Naive thymus-derived CD4-positive, alpha-beta T cell (primary cell): ENCODE data around the gene UBE2E3. TPM values are rescaled to one million over a fixed set of nuclear protein-coding genes. Genes with fewer than 3 reads are reported as not detected.

ENCODE experiments used
- ATAC-seq: fragments of 150-1000 bp; cut with Tn5 transposase; 2 replicates; pipeline ENCODE4 v1.10.0; 2021; ENCODE audit warnings: mild to moderate bottlenecking, moderate library complexity
- CTCF ChIA-PET: fragments of 350-600 bp; sonication (Branson Sonifier 250); formaldehyde crosslinking; loops from one replicate; lab custom pipeline; 2021; ENCODE audit warnings: antibody characterized with exemption; lab: Charles Lee
- POLR2A ChIA-PET: fragments of 350-600 bp; sonication (Branson Sonifier 250); formaldehyde crosslinking; loops from one replicate; lab custom pipeline; 2021; ENCODE audit warnings: antibody characterized with exemption, inconsistent platforms; lab: Charles Lee
- DNase-seq, 9 donors: peaks; one replicate each; pipeline versions ENCODE4 v3.0.0 to v3.0.0-alpha.2; 2020 to 2022; ENCODE audit warnings: mixed read lengths in 1 of 9
- H3K27ac ChIP-seq: one replicate; pipeline ENCODE4 v1.7.0; 2013; ENCODE audit warnings: mild to moderate bottlenecking, low read depth, low read length, moderate library complexity
- H3K27me3 ChIP-seq, 2 donors: one replicate each; pipeline ENCODE4 v1.7.0; 2013; ENCODE audit warnings: low read length in 2 of 2, mild to moderate bottlenecking in 2 of 2, moderate library complexity in 2 of 2; ENCODE audit not compliant: control insufficient read depth in 2 of 2, insufficient read depth in 2 of 2
- H3K36me3 ChIP-seq, 3 experiments: 1 replicate in 2 of 3; 2 replicates in 1 of 3; pipeline ENCODE4 v1.7.0; 2013; ENCODE audit warnings: low read length in 3 of 3, mild to moderate bottlenecking in 3 of 3, moderate library complexity in 1 of 3; ENCODE audit not compliant: insufficient read depth in 3 of 3, control insufficient read depth in 2 of 3
- H3K4me1 ChIP-seq, 2 donors: one replicate each; pipeline ENCODE4 v1.7.0; 2013; ENCODE audit warnings: low read length in 2 of 2, mild to moderate bottlenecking in 2 of 2, moderate library complexity in 1 of 2; ENCODE audit not compliant: control insufficient read depth in 2 of 2, insufficient read depth in 2 of 2
- H3K4me3 ChIP-seq: 2 replicates; pipeline ENCODE4 v1.7.0; 2013; ENCODE audit warnings: mild to moderate bottlenecking, low read length
- H3K9me3 ChIP-seq, 3 experiments: 1 replicate in 2 of 3; 2 replicates in 1 of 3; pipeline ENCODE4 v1.7.0; 2013; ENCODE audit warnings: low read length in 3 of 3; ENCODE audit not compliant: control insufficient read depth in 2 of 3
- H3K27ac Mint-ChIP-seq, 9 donors: one replicate each; pipeline ENCODE4 v1.8.0; 2020 to 2022; ENCODE audit warnings: mixed read lengths in 9 of 9, mild to moderate bottlenecking in 8 of 9, moderate library complexity in 5 of 9, inconsistent platforms in 2 of 9
- H3K27me3 Mint-ChIP-seq, 5 donors: one replicate each; pipeline ENCODE4 v1.8.0; 2021 to 2022; ENCODE audit warnings: mixed read lengths in 5 of 5, mild to moderate bottlenecking in 1 of 5
- H3K36me3 Mint-ChIP-seq, 5 donors: one replicate each; pipeline ENCODE4 v1.8.0; 2020 to 2022; ENCODE audit warnings: mixed read lengths in 5 of 5, mild to moderate bottlenecking in 3 of 5, inconsistent platforms in 1 of 5
- H3K4me1 Mint-ChIP-seq, 7 donors: one replicate each; pipeline ENCODE4 v1.8.0; 2020 to 2022; ENCODE audit warnings: mixed read lengths in 7 of 7, mild to moderate bottlenecking in 3 of 7, inconsistent platforms in 1 of 7
- H3K4me3 Mint-ChIP-seq, 10 donors: one replicate each; pipeline ENCODE4 v1.8.0; 2020 to 2022; ENCODE audit warnings: mild to moderate bottlenecking in 10 of 10, mixed read lengths in 10 of 10, moderate library complexity in 6 of 10, inconsistent platforms in 2 of 10
- H3K9me3 Mint-ChIP-seq, 11 donors: one replicate each; pipeline ENCODE4 v1.8.0; 2020 to 2022; ENCODE audit warnings: mixed read lengths in 11 of 11, mild to moderate bottlenecking in 4 of 11, inconsistent platforms in 1 of 11, moderate library complexity in 1 of 11
- intact Hi-C, 2 donors: fragments of 100-400 bp; cut with micrococcal nuclease; formaldehyde crosslinking; loops; one replicate each; pipeline ENCODE4 v1.15.1; 2023
- polyA plus RNA-seq, 2 donors: library from polyadenylated mRNA; unstranded; fragments of 300-500 nt; fragmentation: Illumina TruSeq; gene quantifications; one replicate each; pipeline ENCODE4 v1.2.3, GENCODE V29; 2021
- total RNA-seq, 6 experiments: library from RNA in 5 of 6; stranded (reverse) in 5 of 6; gene quantifications; 1 replicate in 5 of 6; 2 replicates in 1 of 6; pipeline ENCODE4 v1.2.3 and lab custom pipeline; 2021 to 2026

UBE2E3 gene
- total and polyA plus RNA-seq, 7 experiments from 2014 or later, result 21.7 to 62.3 (median 27.0) TPM

GRCh38 chr2:180955101-180955500 lies 25.3 kb upstream of the UBE2E3 start:
- H3K27me3 ChIP-seq, result no peaks in the 10 kb centered on the region
- H3K9me3 ChIP-seq, result no peaks in the 10 kb centered on the region
- no peaks in the 10 kb centered on the region for H3K9me3 Mint-ChIP-seq
- H3K36me3 ChIP-seq, result no peaks in the 10 kb centered on the region
- CTCF ChIA-PET, result no interaction called here
- intact Hi-C loops, result no loop called here
- no peaks in the 10 kb centered on the region for H3K4me1 ChIP-seq
- no peak for ATAC-seq
- no peaks in the 10 kb centered on the region for H3K4me1 Mint-ChIP-seq
- no peak overlapping the region for H3K27ac Mint-ChIP-seq
- POLR2A ChIA-PET, result no interaction called here
- H3K27me3 Mint-ChIP-seq, result peaks cover 8 to 49% (median 36%) of the 10 kb centered on the region in 5 donors
- H3K4me3 Mint-ChIP-seq, result no peak overlapping the region
- H3K36me3 Mint-ChIP-seq, result no peaks in the 10 kb centered on the region
- DNase-seq, result no peak
- no peak overlapping the region for H3K4me3 ChIP-seq
- no peak overlapping the region for H3K27ac ChIP-seq

- H3K9me3 ChIP-seq, result no peaks in the 10 kb centered on the region
- no peak overlapping the region for H3K4me3 Mint-ChIP-seq
- ChIA-PET POLR2A (interaction anchor here (1.0 kb wide), 1 partner anchor 19 kb away, joined by 3 read pairs; no protein-coding TSS in a partner anchor), CTCF (no interaction called here)
- H3K36me3 ChIP-seq, result no peaks in the 10 kb centered on the region
- H3K27ac Mint-ChIP-seq, result no peak overlapping the region
- ATAC-seq (no peak), DNase-seq (no peak)
- no peaks in the 10 kb centered on the region for H3K9me3 Mint-ChIP-seq
- H3K27me3 Mint-ChIP-seq, result peaks cover 11 to 43% (median 21%) of the 10 kb centered on the region in 5 donors
- no peaks in the 10 kb centered on the region for H3K27me3 ChIP-seq
- intact Hi-C loops, result no loop called here
- H3K4me3 ChIP-seq, result no peak overlapping the region
- no peak overlapping the region for H3K27ac ChIP-seq
- H3K36me3 Mint-ChIP-seq, result no peaks in the 10 kb centered on the region
- no peaks in the 10 kb centered on the region for H3K4me1 ChIP-seq
- H3K4me1 Mint-ChIP-seq, result peaks cover 0 to 3% (median 0%) of the 10 kb centered on the region in 7 donors
Measured at GRCh38 chr2:180959787-180960186, 20.6 kb upstream of the UBE2E3 start.

- intact Hi-C loops, result no loop called here
- Histone ChIP-seq H3K36me3 (no peaks in the 10 kb centered on the region), H3K27ac (no peak overlapping the region), H3K9me3 (no peaks in the 10 kb centered on the region), H3K4me1 (no peaks in the 10 kb centered on the region), H3K4me3 (no peak overlapping the region), H3K27me3 (no peaks in the 10 kb centered on the region)
- DNase-seq, result no peak
- ChIA-PET POLR2A (no interaction called here), CTCF (no interaction called here)
- Mint-ChIP-seq H3K9me3 (no peaks in the 10 kb centered on the region), H3K4me3 (no peak overlapping the region), H3K4me1 (peaks cover 0 to 3% (median 0%) of the 10 kb centered on the region in 7 donors), H3K27me3 (peaks cover 9 to 40% (median 21%) of the 10 kb centered on the region in 5 donors), H3K36me3 (no peaks in the 10 kb centered on the region), H3K27ac (no peak overlapping the region)
- ATAC-seq, result no peak
Measured at GRCh38 chr2:180960982-180961381, 19.4 kb upstream of the UBE2E3 start.

GRCh38 chr2:180962727-180963314 lies 17.6 kb upstream of the UBE2E3 start:
- H3K27ac Mint-ChIP-seq, result no peak overlapping the region
- H3K9me3 Mint-ChIP-seq, result no peaks in the 10 kb centered on the region
- H3K9me3 ChIP-seq, result no peaks in the 10 kb centered on the region
- H3K4me1 Mint-ChIP-seq, result peaks cover 0 to 3% (median 0%) of the 10 kb centered on the region in 7 donors
- DNase-seq (no peak), ATAC-seq (no peak)
- ChIA-PET POLR2A (no interaction called here), CTCF (interaction anchor here (0.6 kb wide), 1 partner anchor 645 kb away, joined by 4 read pairs; no protein-coding TSS in a partner anchor)
- no peaks in the 10 kb centered on the region for H3K36me3 ChIP-seq
- no peak overlapping the region for H3K27ac ChIP-seq
- no peak overlapping the region for H3K4me3 ChIP-seq
- H3K36me3 Mint-ChIP-seq, result no peaks in the 10 kb centered on the region
- H3K27me3 ChIP-seq, result no peaks in the 10 kb centered on the region
- intact Hi-C loops, result no loop called here
- peaks cover under 1 to 38% (median 12%) of the 10 kb centered on the region in 5 donors for H3K27me3 Mint-ChIP-seq
- no peaks in the 10 kb centered on the region for H3K4me1 ChIP-seq
- H3K4me3 Mint-ChIP-seq, result no peak overlapping the region

GRCh38 chr2:180966378-180966777 lies 14.0 kb upstream of the UBE2E3 start:
- Histone ChIP-seq H3K27me3 (no peaks in the 10 kb centered on the region), H3K9me3 (no peaks in the 10 kb centered on the region), H3K4me1 (no peaks in the 10 kb centered on the region), H3K27ac (no peak overlapping the region), H3K4me3 (no peak overlapping the region), H3K36me3 (no peaks in the 10 kb centered on the region)
- POLR2A ChIA-PET, result interaction anchor here (1.5 kb wide), 1 partner anchor 14 kb away, joined by 3 read pairs; the partner anchor contains the start of gene UBE2E3
- CTCF ChIA-PET, result interaction anchor here (0.6 kb wide), 1 partner anchor 17 kb away, joined by 4 read pairs; no protein-coding TSS in a partner anchor
- intact Hi-C loops, result no loop called here
- peaks cover 0 to 3% (median 0%) of the 10 kb centered on the region in 7 donors for H3K4me1 Mint-ChIP-seq
- H3K4me3 Mint-ChIP-seq, result no peak overlapping the region
- DNase-seq (no peak), ATAC-seq (no peak)
- no peaks in the 10 kb centered on the region for H3K36me3 Mint-ChIP-seq
- peaks cover 0 to 46% (median 12%) of the 10 kb centered on the region in 5 donors for H3K27me3 Mint-ChIP-seq
- H3K27ac Mint-ChIP-seq, result no peak overlapping the region
- no peaks in the 10 kb centered on the region for H3K9me3 Mint-ChIP-seq

- Mint-ChIP-seq H3K36me3 (no peaks in the 10 kb centered on the region), H3K4me3 (no peak overlapping the region), H3K27me3 (peaks cover 0 to 53% (median 10%) of the 10 kb centered on the region in 5 donors), H3K9me3 (no peaks in the 10 kb centered on the region), H3K27ac (no peak overlapping the region), H3K4me1 (no peaks in the 10 kb centered on the region)
- Histone ChIP-seq H3K27ac (no peak overlapping the region), H3K27me3 (no peaks in the 10 kb centered on the region), H3K36me3 (no peaks in the 10 kb centered on the region), H3K4me1 (no peaks in the 10 kb centered on the region), H3K4me3 (no peak overlapping the region), H3K9me3 (no peaks in the 10 kb centered on the region)
- POLR2A ChIA-PET, result interaction anchor here (2.7 kb wide), 1 partner anchor 10 kb away, joined by 14 read pairs; no protein-coding TSS in a partner anchor
- DNase-seq (no peak), ATAC-seq (no peak)
- CTCF ChIA-PET, result interaction anchor here (1.1 kb wide), 1 partner anchor 12 kb away, joined by 4 read pairs; no protein-coding TSS in a partner anchor
- intact Hi-C loops, result no loop called here
Measured at GRCh38 chr2:180969124-180969523, 11.3 kb upstream of the UBE2E3 start.
